Measurements from ENCODE around the gene TNKS2. TPM values are rescaled to one million over a fixed set of nuclear protein-coding genes. Genes with fewer than 3 reads are reported as not detected.

The TNKS2 gene
- total RNA-seq, 4 donors from 2014 or later: 42.8 to 48.4 (median 46.2) TPM

GRCh38 chr10:91829268-91829667 lies 31.0 kb downstream of the TNKS2 start:
- no peak for TF ChIP-seq CTCF (IDR thresholded peaks at IDR 0.05; ENCODE audit: low read depth)

GRCh38 chr10:91838199-91838598 lies 40.0 kb downstream of the TNKS2 start:
- TF ChIP-seq CTCF (IDR thresholded peaks at IDR 0.05; ENCODE audit: low read depth): no peak

GRCh38 chr10:91843083-91843482 lies 44.9 kb downstream of the TNKS2 start:
- TF ChIP-seq CTCF (IDR thresholded peaks at IDR 0.05; ENCODE audit: low read depth): no peak

GRCh38 chr10:91856637-91857036 lies 58.4 kb downstream of the TNKS2 start:
- TF ChIP-seq CTCF (IDR thresholded peaks at IDR 0.05; ENCODE audit: low read depth): no peak

- TF ChIP-seq CTCF (IDR thresholded peaks at IDR 0.05; ENCODE audit: low read depth): no peak
These were observed 62.7 kb downstream of the TNKS2 start for GRCh38 chr10:91860885-91861284.

- no peak for TF ChIP-seq CTCF (IDR thresholded peaks at IDR 0.05; ENCODE audit: low read depth)
These were observed 65.9 kb downstream of the TNKS2 start for GRCh38 chr10:91864099-91864498.

GRCh38 chr10:91864744-91865143 lies 66.5 kb downstream of the TNKS2 start:
- no peak for TF ChIP-seq CTCF (IDR thresholded peaks at IDR 0.05; ENCODE audit: low read depth)
